Panc1 (cell line): ENCODE data around the gene PCGF6. TPM values are rescaled to one million over a fixed set of nuclear protein-coding genes. Genes with fewer than 3 reads are reported as not detected.

Experiments
- ATAC-seq: fragments of 200-7000 bp; cut with Tn5 transposase; 2 replicates; pipeline ENCODE4 v1.9.1; 2020; ENCODE audit warnings: mild to moderate bottlenecking, moderate library complexity
- BruUV-seq: library from RNA; stranded (reverse); fragments of 400-500 nt; replicated peaks from 2 replicates; lab custom pipeline; 2021; lab: Mats Ljungman, UMichigan
- CTCF ChIA-PET: fragments of 300-600 bp; sonication (Branson Sonifier 250); formaldehyde crosslinking; loops from one replicate; lab custom pipeline; 2022; ENCODE audit warnings: antibody characterized with exemption; lab: Charles Lee
- POLR2A ChIA-PET: fragments of 300-600 bp; sonication (Branson Sonifier 250); formaldehyde crosslinking; loops from one replicate; lab custom pipeline; 2022; ENCODE audit warnings: antibody characterized with exemption; lab: Charles Lee
- DNase-seq: peaks from one replicate; pipeline ENCODE4 v3.0.0-alpha.2; 2010; ENCODE audit warnings: low read depth, low spot score
- H3K27ac ChIP-seq: 2 replicates; pipeline ENCODE4 v1.5.1; 2011; ENCODE audit warnings: mild to moderate bottlenecking, low read length, inconsistent platforms
- H3K27me3 ChIP-seq: fragments of 200-500 bp; sonication (Bioruptor generic); 2 replicates; pipeline ENCODE4 v1.6.0; 2014; ENCODE audit warnings: low read length, inconsistent platforms; ENCODE audit not compliant: control insufficient read depth, insufficient read depth
- H3K36me3 ChIP-seq: fragments of 200-500 bp; sonication (Bioruptor generic); 2 replicates; pipeline ENCODE4 v1.5.1; 2014; ENCODE audit warnings: inconsistent platforms, mild to moderate bottlenecking, low read length, moderate library complexity; ENCODE audit not compliant: control insufficient read depth, insufficient read depth
- H3K4me1 ChIP-seq: 2 replicates; pipeline ENCODE4 v1.5.1; 2011; ENCODE audit warnings: inconsistent platforms, mild to moderate bottlenecking, low read length, moderate library complexity; ENCODE audit not compliant: control insufficient read depth, insufficient read depth
- H3K4me3 ChIP-seq, 2 experiments: 2 replicates each; pipeline ENCODE4 v1.5.1; 2011 to 2012; ENCODE audit warnings: low read depth in 2 of 2, low read length in 2 of 2, mild to moderate bottlenecking in 2 of 2, inconsistent platforms in 1 of 2, moderate library complexity in 1 of 2
- H3K9me3 ChIP-seq: fragments of 200-500 bp; sonication (Bioruptor generic); 2 replicates; pipeline ENCODE4 v1.5.1; 2014; ENCODE audit warnings: low read depth, mild to moderate bottlenecking, inconsistent platforms, low read length, moderate library complexity; ENCODE audit not compliant: control insufficient read depth, insufficient read depth
- POLR2AphosphoS5 ChIP-seq: IDR thresholded peaks from 2 replicates; pipeline ENCODE4 v1.6.1; 2012; ENCODE audit warnings: mild to moderate bottlenecking, low read depth, low read length, moderate library complexity
- SIN3A ChIP-seq: IDR thresholded peaks from 2 replicates; pipeline ENCODE4 v1.6.1; 2012; ENCODE audit warnings: low read depth, mild to moderate bottlenecking, low read length, moderate library complexity, borderline replicate concordance; ENCODE audit not compliant: insufficient read depth
- TCF7L2 ChIP-seq: IDR thresholded peaks from 2 replicates; pipeline ENCODE4 v1.6.1; 2011; ENCODE audit warnings: mild to moderate bottlenecking, low read depth, low read length, inconsistent platforms
- in situ Hi-C: cut with HindIII; loops from 2 replicates; pipeline ENCODE4 v1.10.0; 2016; ENCODE audit warnings: low sequenced_read_pairs, low pct_unique_long_range_greater_than_20kb
- intact Hi-C: fragments of 100-400 bp; cut with micrococcal nuclease; formaldehyde crosslinking; loops from one replicate; pipeline ENCODE4 v1.10.0; 2022; ENCODE audit not compliant: unreplicated experiment
- total RNA-seq: library from RNA; stranded (reverse); gene quantifications from one replicate; pipeline ENCODE4 v1.2.1, GENCODE V29; 2021; ENCODE audit not compliant: unreplicated experiment
- TF ChIP-seq, protein P1 (sequence below): fragments of 450-650 bp; IDR thresholded peaks from 2 replicates; pipeline ENCODE4 v1.5.1; 2017; ENCODE audit warnings: mild to moderate bottlenecking
- TF ChIP-seq, protein P2 (sequence below), 2 experiments: IDR thresholded peaks; 2 replicates each; pipeline ENCODE4 v1.6.1; 2011 to 2012; ENCODE audit warnings: low read depth in 2 of 2, control low read depth in 1 of 2, low read length in 1 of 2, mild to moderate bottlenecking in 1 of 2, moderate library complexity in 1 of 2; ENCODE audit not compliant: insufficient read depth in 1 of 2

The PCGF6 gene
- total RNA-seq, 1 experiment from 2014 or later = 18.0 TPM

DNA sequence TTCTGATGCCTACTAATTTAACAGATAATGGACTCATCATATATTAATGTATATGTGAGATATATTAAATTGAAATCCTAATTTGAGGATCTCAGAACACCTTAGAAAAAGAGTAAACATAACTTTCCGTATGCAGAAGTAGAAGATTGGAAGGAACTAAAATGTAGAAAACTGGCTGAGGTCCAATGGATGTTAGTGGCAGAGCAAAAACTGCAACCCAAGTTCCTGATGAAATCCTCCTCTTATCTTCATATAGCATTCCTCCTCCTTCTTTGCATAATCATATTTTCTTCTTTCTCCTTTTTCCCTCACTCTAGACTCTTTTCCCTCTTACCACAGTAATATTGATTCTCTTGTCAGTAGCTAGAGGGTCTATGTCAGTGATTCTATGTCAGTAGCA, 68.0 kb downstream of the PCGF6 start:
- Histone ChIP-seq H3K4me1 (0 out of 2 replicates have a peak, but pooled peaks cover 3% of the 10 kb centered on the region), H3K9me3 (no peaks in the 10 kb centered on the region), H3K36me3 (no peaks in the 10 kb centered on the region), H3K27me3 (peaks cover 13% of the 10 kb centered on the region), H3K4me3 (no peak overlapping the region), H3K27ac (no peak overlapping the region)
- TF ChIP-seq, protein P1, sequence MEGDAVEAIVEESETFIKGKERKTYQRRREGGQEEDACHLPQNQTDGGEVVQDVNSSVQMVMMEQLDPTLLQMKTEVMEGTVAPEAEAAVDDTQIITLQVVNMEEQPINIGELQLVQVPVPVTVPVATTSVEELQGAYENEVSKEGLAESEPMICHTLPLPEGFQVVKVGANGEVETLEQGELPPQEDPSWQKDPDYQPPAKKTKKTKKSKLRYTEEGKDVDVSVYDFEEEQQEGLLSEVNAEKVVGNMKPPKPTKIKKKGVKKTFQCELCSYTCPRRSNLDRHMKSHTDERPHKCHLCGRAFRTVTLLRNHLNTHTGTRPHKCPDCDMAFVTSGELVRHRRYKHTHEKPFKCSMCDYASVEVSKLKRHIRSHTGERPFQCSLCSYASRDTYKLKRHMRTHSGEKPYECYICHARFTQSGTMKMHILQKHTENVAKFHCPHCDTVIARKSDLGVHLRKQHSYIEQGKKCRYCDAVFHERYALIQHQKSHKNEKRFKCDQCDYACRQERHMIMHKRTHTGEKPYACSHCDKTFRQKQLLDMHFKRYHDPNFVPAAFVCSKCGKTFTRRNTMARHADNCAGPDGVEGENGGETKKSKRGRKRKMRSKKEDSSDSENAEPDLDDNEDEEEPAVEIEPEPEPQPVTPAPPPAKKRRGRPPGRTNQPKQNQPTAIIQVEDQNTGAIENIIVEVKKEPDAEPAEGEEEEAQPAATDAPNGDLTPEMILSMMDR = no peak
- TF ChIP-seq, protein P2, sequence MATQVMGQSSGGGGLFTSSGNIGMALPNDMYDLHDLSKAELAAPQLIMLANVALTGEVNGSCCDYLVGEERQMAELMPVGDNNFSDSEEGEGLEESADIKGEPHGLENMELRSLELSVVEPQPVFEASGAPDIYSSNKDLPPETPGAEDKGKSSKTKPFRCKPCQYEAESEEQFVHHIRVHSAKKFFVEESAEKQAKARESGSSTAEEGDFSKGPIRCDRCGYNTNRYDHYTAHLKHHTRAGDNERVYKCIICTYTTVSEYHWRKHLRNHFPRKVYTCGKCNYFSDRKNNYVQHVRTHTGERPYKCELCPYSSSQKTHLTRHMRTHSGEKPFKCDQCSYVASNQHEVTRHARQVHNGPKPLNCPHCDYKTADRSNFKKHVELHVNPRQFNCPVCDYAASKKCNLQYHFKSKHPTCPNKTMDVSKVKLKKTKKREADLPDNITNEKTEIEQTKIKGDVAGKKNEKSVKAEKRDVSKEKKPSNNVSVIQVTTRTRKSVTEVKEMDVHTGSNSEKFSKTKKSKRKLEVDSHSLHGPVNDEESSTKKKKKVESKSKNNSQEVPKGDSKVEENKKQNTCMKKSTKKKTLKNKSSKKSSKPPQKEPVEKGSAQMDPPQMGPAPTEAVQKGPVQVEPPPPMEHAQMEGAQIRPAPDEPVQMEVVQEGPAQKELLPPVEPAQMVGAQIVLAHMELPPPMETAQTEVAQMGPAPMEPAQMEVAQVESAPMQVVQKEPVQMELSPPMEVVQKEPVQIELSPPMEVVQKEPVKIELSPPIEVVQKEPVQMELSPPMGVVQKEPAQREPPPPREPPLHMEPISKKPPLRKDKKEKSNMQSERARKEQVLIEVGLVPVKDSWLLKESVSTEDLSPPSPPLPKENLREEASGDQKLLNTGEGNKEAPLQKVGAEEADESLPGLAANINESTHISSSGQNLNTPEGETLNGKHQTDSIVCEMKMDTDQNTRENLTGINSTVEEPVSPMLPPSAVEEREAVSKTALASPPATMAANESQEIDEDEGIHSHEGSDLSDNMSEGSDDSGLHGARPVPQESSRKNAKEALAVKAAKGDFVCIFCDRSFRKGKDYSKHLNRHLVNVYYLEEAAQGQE (IDR thresholded peaks at IDR 0.05; ENCODE audit: insufficient read depth in 1 of 2, low read depth in 2 of 2, low read length in 1 of 2) = no peak
- no peak for TF ChIP-seq POLR2AphosphoS5
- no peak for TF ChIP-seq SIN3A
- TF ChIP-seq TCF7L2 = no peak
- intact Hi-C loops = no loop called here
- no peak for ATAC-seq
- no TSS peak for BruUV-seq
- DNase-seq = no peak
- ChIA-PET CTCF (no interaction called here), POLR2A (no interaction called here)
- in situ Hi-C loops = no loop called here

DNA sequence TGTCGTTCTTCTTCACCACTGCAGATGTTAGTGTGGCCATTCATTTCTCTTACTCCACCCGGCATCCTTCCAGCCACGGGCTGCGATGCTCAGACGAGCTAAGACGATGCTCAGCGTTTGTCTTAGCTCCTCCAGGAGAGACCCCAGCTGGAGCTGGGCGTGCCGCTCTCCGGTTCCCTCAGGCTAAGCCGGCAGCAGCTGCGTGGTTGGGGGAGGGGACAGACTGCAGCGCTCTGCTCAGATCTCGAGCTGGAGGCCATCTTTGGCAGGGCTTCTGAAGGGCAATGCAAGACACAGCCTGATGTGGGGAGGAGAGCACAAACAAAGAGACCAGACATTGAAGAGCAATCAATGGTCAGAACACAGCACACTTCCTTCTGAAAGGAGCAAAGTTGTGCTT, 69.2 kb downstream of the PCGF6 start:
- ATAC-seq (0 out of 2 replicates have a peak, but pooled peaks have one; percentile 27), DNase-seq (no peak)
- Histone ChIP-seq H3K9me3 (no peaks in the 10 kb centered on the region), H3K36me3 (no peaks in the 10 kb centered on the region), H3K4me1 (0 out of 2 replicates have a peak, but pooled peaks cover 3% of the 10 kb centered on the region), H3K27ac (no peak overlapping the region), H3K27me3 (peaks cover 10% of the 10 kb centered on the region), H3K4me3 (peak overlapping the region; percentile 12 to 13; a peak in 2 of 4 replicates)
- in situ Hi-C loops = no loop called here
- no peak for TF ChIP-seq TCF7L2
- TF ChIP-seq, protein P2 (IDR thresholded peaks at IDR 0.05; ENCODE audit: insufficient read depth in 1 of 2, low read depth in 2 of 2, low read length in 1 of 2) = 0 out of 4 replicates have a peak, but pooled peaks of 1 of the 2 experiments have one; percentile 42
- TF ChIP-seq, protein P1 = no peak
- no TSS peak for BruUV-seq
- intact Hi-C loops = no loop called here
- CTCF ChIA-PET = no interaction called here
- POLR2A ChIA-PET = no interaction called here
